Heart left ventricle (tissue), 13 donors: ENCODE data around the gene PRPSAP1.

Experiments used
- CTCF ChIP-seq, 12 donors: fragments of 200-600 bp; sonication (generic) in 4 of 12; IDR thresholded peaks; one replicate each; pipeline versions ENCODE4 v1.5.0 to v1.8.0; 2018 to 2022; ENCODE audit warnings: antibody characterized with exemption in 12 of 12, mild to moderate bottlenecking in 5 of 12
- POLR2A ChIP-seq, 2 donors: fragments of 450-650 bp; IDR thresholded peaks; one replicate each; pipeline ENCODE4 v1.6.1; 2017; ENCODE audit warnings: antibody characterized with exemption in 2 of 2, mild to moderate bottlenecking in 2 of 2, moderate library complexity in 2 of 2
- donor health status: ischemic (EF 13 %, LVEDD 7.1; RV severe dilation, severe dysfunction).
- donor health status: DM: no; HTN: yes; CAD: no.
- donor health status: DM: no; HTN: no; CAD: no.
- donor health status: ischemic (EF 25% LVEDD 6.9; RV normal size, moderate dysfunction).
- donor health status: ischemic (EF 25% LVEDD 5.7; RV mildly dilated, moderate dysfunction).
- donor health status: ischemic (EF 35%, LVEDD 5.7; RV mildly dilated, moderate dysfunction).
- donor health status: nonischemic (EF 11% LVEDD 7.7; RV severe dilation, severe dysfunction).
- donor health status: DM: yes; HTN: yes; CAD: no.
- donor health status: PGD.
- donor health status: ischemic (EF 29% LVEDD 5.4; RV normal size, mild dysfunction).
- donor health status: nonischemic (EF 23%, LVEDD 6.1; RV moderate dilation, normal function).

- TF ChIP-seq POLR2A (IDR thresholded peaks at IDR 0.05) (no peak), CTCF (IDR thresholded peaks at IDR 0.05) (no peak)
Measured at GRCh38 chr17:76397184-76397583, 43.5 kb upstream of the PRPSAP1 start.
